ENCODE measurements around the gene PLOD3. TPM values are rescaled to one million over a fixed set of nuclear protein-coding genes. Genes with fewer than 3 reads are reported as not detected.

The PLOD3 gene
- total and polyA plus RNA-seq, 9 of the 15 experiments (the other 6 are each of a cell fraction or from before 2014, with no cell fraction given) = 2.8 to 101 (median 30.9) TPM

- TF ChIP-seq NR0B1 (IDR thresholded peaks at IDR 0.05; ENCODE audit: partially characterized antibody) (no peak), CREM (IDR thresholded peaks at IDR 0.05; ENCODE audit: low read depth) (peak; percentile 79), MBD2 (IDR thresholded peaks at IDR 0.05; ENCODE audit: borderline replicate concordance, low read depth) (peak; percentile 47), GTF2A2 (tag; IDR thresholded peaks at IDR 0.05) (no peak), CCNT2 (IDR thresholded peaks at IDR 0.05; ENCODE audit: borderline replicate concordance, extremely low read depth, insufficient read length, low read depth, low read length) (peak; percentile 77), RBBP5 (IDR thresholded peaks at IDR 0.05; ENCODE audit: borderline replicate concordance, insufficient read depth, low read length, poor library complexity, severe bottlenecking) (peak; percentile 42), SMARCE1 (IDR thresholded peaks at IDR 0.05) (no peak), TAL1 (IDR thresholded peaks at IDR 0.05) (no peak), ZNF282 (CRISPR knock-in tag; IDR thresholded peaks at IDR 0.05) (no peak), SOX6 (IDR thresholded peaks at IDR 0.05) (peak; percentile 20), MCM7 (IDR thresholded peaks at IDR 0.05) (no peak), ZNF133 (CRISPR knock-in tag; IDR thresholded peaks at IDR 0.05) (no peak), RAD21 (CRISPR knock-in tag; conservative IDR thresholded peaks at IDR 0.05 in 1 of 2, IDR thresholded peaks at IDR 0.05 in 1 of 2) (no peak; a peak in 3 of 4 replicates), ZNF449 (CRISPR knock-in tag; IDR thresholded peaks at IDR 0.05) (no peak), TOE1 (IDR thresholded peaks at IDR 0.05; ENCODE audit: borderline replicate concordance) (0 out of 2 replicates have a peak, but pooled peaks have one; percentile 34), TOE1 (CRISPR knock-in tag; IDR thresholded peaks at IDR 0.05; ENCODE audit: borderline replicate concordance, low read depth) (no peak), RERE (CRISPR knock-in tag; IDR thresholded peaks at IDR 0.05; ENCODE audit: borderline replicate concordance) (no peak), TEAD1 (CRISPR knock-in tag; IDR thresholded peaks at IDR 0.05) (no peak), BRF1 (IDR thresholded peaks at IDR 0.05; ENCODE audit: borderline replicate concordance, extremely low read depth, insufficient read length) (no peak)
Measured at GRCh38 chr7:101217388-101218235, at the start of gene PLOD3, which contains the start of gene ZNHIT1 (continued).

All from K562 (cell line).